HG03565 (cell line): ENCODE data around the gene IRGQ.
"Not testable (repeated sequence)": the region's sequence is repeated elsewhere in the genome, so short reads cannot be mapped to it uniquely, and the experiment has no call there.

ENCODE experiments used
- ATAC-seq: cut with Tn5 transposase; IDR thresholded peaks from one replicate; pipeline ENCODE4 v1.9.1; 2021; ENCODE audit warnings: mild to moderate bottlenecking, moderate library complexity; ENCODE audit not compliant: unreplicated experiment

Gene IRGQ

DNA sequence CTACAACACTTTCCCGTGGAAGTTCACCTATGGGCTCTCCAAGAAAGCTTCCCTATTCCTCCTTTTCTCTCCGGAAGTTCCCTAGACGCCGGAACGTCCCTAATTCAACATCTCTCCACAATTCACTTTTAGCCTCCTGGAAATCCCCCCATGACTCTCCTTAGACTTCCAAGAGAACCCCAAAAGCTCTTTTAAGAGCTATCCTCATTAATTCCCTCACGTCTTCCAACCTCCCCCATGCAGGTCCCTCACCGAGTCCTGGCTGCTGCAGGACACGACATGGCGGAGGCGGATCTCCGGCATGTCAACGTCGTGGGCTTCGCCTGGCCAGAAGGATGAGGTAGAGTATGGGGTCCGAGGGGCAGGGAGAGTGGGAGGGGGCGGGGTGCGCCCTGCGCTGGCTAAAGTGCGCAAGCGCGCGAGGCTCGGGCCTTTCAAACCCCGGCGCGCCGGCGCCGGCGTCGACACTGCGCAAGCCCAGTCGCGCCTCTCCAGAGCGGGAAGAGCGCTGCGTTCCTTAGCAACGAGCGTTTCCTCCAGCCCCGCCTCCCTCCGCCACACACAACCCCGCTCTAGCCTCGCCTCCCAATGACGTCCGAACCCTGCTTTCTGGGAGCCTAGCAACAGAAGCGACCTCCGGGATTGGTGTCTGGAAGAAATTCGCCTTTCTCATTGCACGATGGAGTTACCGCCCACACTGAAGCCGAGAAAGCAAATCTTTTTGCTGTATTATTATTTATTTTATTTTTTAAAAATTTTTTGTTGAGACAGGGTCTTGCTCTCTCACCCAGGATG is 20.6 kb downstream of the IRGQ start, which contains the start of the genes PINLYP and XRCC1:
TSS of gene PINLYP (plus strand) at position 646 of the 795 bp plus-strand sequence. CDS start 1,391 bp downstream, outside the sequence.
TSS of gene XRCC1 (minus strand) at position 372 of the 795 bp plus-strand sequence. CDS start at position 303, 69 bp downstream.
- ATAC-seq = peak; percentile 95

DNA sequence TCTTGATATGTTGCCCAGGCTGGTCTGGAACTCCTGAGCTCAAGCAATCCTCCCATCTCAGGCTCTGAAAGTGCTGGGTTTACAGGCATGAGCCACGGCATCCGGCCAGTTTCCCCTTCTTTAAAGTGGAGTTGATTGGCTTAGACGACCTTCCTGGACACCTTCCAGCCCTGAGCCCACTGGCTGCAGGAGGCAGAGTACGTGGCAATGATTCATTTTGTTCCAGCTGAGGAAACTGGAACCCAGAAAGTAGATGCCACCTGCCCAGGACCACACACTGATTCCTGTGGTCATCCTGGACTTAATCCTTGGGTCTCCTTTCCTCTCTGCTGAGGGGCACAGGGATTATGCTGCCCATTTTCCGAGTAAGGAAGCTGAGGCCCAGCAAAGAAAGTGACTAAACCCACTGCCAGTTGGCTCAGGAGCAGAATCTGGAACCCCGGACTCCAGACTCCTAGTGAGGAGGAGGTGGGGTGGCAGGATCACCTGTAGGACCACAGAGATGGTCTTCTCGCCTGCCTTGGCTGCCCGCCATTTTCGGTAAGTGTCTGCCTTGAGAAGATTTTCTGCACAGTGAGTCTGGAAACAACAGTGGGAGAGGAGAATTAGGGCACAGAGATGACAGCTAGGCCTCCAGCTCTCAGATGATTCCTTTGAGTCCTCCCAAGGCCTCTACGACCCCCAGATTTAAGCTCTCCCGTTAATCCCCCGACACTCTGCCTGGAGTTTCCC is 21.3 kb downstream of the IRGQ start:
- ATAC-seq = no peak

DNA sequence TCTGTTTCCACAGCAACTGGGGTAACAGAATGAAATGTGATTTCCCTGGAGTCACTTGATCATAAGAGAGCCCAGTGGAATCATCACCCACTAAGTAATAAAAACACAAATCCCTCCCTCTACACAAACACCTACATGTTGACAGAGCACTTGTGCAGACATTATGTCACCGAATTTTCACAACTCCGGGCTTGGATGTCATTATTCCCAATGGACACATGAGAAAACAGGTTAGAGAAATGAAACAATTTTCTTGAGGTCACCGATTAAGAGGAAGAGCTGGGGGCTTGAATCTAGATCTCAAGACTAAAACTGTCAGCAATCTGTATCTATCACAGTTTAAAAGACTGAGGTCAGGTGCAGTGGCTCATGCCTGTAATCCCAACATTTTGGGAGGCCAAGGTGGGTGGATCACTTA is 23.8 kb downstream of the IRGQ start:
- no peak for ATAC-seq

DNA sequence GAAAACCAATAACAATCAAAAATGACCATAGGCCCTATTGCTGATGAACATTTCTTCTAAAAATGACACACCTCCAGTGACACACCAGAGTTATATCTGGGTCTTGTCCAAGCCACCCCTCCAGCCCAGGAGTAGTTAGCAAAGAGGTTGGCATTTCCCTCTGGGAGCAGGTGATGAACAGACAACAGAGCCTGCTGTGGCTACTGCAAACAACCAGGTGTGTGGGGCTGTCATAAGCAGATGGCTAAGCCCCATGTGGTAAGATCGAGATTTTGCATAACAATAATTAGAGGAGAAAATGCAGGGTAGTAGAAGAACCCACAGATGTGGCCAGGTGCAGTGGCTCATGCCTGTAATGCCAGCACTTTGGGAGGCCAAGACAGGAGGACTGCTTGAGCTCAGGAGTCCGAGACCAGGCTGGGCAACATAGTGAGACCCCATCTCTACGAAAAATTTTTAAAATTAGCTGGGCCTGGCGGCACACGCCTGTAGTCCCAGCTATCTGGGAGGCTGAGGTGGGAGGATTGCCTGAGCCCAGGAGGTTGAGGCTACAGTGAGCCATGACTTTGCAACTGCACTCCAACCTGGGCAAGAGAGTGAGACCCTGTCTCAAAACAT is 25.7 kb downstream of the IRGQ start:
- no peak for ATAC-seq

DNA sequence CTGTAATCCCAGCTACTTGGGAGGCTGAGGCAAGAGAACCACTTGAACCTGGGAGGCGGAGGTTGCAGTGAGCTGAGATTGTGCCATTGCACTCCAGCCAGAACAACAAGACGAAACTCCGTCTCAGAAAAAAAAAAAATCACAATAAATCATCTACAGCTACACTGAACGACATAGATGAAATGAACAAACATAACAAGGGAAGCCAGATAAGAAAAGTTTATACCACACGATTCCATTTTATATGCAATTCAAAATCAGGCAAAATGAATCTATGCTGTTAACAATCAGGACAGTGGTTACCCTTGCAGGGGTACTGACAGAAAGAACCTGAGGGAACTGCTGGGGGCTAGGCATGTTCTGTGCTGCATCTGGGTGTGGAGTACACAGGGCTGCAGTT is 26.3 kb downstream of the IRGQ start:
- no peak for ATAC-seq

DNA sequence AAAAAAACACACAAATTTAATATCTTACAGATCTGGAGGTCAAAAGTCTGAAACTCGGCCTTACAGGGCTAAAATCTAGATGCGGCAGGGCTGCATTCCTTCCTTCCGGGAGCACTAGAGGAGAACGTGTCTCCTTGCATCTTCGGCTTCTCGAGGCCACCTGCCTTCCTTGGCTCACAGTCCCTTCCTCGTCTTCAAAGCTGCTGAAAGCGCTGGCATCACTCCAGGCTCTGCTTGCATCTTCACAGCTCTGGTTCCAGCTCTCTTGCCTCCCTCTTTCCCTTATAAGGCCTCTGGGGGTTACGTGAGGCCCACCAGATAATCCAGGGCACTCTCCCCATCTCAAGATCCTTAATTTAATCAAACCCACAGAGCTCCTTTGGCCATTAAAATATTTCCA is 31.1 kb downstream of the IRGQ start:
- no peak for ATAC-seq

DNA sequence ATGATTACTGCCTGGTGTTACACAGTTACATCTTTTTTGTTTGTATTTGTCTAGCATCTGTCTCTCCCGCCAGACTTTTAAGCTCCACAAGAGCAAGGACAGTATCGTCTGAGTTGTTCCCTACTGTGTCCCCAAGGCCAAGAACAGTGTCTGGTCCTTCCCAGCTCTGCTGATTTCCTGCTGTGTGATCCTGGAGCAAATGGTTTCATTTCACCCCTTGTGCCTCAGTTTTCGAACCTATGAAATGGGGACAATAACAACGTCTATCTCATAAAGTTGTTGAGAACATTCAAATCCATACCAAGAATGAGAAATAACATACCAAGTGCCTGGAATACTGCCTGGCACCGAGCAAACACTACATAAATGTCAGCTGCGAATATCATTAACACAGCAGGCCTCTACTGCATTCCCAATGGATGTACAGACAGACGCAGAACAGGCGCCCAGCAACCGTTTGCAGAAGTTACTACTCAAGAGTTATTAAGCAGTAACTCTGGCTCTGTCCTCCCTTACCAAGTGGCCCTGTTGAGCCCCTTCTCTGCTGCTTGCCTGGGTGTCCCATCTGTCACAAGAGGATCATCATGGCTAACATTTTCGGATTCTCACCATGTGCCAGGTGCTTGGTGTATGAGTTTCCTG is 32.0 kb downstream of the IRGQ start:
- no peak for ATAC-seq

DNA sequence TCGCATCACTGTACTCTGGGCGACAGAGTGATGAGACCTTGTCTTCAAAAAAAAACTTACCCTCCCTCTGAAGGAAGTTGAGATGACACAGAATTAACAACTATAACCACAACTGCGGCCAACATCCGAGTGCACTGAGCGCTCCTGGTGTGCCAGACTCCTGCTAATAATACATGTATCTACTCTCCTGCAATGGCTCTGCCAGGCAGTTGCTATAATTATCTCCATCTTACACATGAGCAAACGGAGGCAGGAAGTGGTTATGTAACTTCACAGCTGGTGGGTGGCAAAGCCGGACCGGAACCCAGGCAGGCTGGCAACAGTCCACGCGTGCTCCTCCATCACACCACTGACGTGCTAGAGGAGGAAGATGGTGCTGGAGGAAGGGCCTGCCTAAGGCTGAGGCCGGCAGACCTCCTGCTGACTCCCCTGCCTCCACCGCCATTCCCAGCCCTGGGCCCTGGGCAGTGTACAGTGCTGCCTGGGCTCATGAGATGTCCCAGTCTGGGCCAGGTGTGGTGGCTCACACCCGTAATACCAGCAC is 33.2 kb downstream of the IRGQ start:
- ATAC-seq = peak; percentile 65

DNA sequence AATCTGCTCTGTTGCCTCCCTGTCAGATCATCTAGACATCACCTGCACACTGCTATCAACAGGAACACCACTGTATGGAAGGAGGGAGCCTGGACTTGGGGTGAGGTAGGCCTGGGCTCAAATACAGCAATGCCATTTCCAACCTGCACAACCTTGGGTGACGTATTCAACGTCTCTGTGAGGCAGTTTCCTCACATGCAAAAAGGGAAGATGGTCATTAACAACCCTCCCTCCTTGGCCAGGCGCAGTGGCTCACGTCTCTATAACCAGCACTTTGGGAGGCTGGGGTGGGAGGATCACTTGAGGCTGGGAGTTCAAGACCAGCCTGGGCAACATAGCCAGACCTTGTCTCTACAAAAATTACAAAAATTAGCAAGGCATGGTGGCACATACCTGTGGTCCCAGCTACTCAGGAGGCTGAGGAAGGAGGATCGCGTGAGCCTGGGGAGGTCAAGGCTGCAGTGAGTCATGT is 33.7 kb downstream of the IRGQ start:
- ATAC-seq = no peak

DNA sequence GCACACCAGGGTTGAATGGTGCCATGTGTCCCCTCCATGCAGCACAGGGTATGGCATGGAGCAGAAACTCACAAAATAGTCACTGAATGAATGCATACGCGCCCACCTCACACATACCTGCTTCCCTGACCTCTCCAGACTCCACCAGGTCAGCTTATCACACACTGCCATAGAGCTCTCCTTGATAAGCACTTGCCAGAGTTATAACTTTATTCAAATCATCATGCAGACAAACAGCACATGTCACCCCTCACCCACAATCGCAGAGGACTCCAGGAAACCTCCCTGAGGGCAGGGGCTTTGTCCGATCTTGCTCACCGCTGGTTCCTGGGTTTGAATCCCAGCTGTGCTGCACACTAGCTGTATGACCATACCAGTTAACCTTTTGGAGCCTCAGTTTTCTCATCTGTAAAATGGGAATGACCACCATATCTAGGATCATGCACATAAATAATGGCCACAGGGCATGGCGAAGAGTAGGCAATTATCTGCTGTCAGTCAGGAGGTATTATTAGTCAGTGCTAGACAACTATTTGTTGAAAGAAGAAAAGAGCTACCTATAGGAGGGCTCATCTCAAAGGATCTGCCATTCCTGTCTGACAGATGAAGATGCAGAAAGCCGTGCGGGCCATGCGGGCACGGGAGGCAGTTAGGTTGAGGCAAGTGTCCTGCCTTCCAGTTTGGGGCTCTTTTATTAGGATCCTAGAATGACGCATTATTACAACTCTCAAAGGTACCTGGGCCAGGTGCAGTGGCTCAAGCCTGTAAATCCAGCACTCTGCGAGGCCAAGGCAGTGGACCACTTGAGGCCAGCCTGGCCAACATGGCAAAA is 34.6 kb downstream of the IRGQ start:
- ATAC-seq = no peak

DNA sequence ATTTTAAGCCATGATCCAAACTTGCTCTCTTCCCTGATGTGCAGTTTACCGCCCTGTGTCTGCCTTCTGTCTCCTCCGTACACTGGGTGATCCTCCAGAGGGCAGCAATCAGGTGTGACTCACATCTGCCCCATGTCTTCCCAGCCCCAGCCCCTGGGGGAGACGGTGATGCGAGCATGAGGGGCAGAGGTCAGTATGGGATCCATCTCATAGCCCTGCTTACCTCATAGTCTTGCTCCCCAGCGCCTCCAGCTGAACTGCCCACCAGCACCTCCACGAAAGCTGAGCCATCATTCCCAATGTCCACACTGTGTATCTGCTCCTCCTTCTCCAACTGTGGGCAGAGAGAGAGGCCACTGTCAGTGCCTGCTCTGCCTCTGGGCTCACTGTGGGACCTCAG is 35.2 kb downstream of the IRGQ start:
- no peak for ATAC-seq

DNA sequence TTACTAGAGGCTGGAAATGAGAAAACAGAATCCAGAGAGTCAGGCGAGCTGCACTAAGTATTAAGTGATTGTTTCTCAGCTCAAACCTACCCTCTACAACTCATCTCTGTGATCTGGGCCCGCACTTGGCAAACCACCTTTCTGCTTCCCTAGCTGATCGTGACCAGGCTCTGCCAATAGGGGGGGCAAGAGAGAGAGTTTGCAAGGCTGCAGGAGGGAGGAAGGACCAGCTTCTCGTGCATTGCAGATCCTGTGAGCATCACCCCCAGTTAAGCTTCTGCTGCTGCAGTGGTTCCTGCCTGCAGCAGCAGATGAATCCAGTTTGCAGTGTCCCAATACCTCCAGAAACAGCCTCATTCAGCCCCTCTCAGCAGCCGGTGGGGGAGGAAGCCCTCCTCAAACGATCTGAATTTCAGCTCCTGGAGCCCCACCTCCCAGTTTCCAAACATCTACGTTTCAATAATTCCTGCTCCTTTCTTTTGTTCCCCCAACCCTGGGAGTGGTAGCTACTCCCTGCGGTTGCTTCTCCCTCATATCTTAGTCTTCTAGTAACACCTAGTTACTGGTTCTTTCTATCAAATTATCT is 40.7 kb downstream of the IRGQ start:
- no peak for ATAC-seq

DNA sequence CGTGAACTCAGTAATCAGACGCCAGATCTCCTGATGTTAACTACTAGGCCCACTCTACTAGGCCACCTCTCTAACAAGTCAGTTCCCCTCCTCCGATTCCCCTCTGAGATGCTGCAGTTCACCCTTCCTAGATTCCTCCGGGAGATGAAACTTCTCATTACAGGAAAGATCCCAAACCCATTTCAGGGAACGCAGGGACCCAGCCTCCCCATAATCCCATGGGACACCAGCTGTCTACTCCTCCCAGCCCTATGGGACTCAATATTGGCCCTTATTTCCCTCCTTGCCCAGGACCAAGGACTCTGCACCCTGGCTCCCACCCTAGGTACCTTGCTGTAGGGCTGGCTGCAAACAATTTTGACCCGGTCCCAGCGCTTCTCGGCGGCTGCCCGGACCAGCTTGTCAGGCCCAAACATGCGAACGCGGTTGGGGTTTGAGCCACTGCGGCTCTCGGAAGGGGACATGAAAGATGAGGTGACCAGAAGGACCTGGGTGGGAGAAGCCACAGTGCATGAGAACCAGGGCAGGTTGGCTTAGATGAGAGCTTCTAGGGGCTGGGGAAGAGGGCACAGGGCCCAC is 41.5 kb downstream of the IRGQ start:
- no peak for ATAC-seq

DNA sequence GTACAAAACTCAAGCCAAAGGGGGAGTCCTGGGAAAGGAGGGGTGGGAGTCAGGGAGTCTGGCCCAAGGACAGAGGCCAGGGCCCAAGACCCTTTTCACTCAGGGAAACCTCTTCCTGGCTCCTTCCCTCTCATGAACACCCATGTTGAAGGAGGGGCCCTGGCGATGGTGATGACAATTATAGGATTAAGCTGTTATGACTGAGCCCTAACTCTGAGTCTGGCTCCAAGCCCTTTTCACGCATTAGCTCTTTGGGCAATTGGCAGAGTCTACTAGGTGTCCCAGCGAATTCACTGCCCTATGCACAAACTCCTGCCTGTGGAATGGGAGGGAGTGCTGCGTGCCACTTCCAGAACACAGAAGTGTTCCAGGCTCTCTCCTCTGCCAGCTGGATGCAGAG is 42.3 kb downstream of the IRGQ start:
- no peak for ATAC-seq

DNA sequence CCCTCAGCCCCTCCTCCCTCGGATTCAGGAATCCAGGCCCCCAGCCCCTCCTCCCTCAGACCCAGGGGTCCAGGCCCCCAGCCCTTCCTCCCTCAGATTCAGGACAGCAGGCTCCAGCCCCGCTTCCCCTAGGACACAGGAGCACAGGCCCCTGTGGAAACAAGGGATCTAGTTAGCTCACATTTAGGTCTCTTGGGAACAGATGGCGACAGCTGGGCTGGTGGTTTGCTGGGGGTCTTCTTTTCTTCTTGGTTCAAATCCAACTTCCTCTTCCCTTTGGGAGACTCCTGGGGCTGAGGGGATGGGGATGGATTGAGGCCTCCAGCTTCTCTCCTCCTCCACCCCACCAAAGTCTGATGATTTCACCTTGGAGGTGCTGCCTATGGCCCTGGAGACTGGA is 43.3 kb downstream of the IRGQ start:
- ATAC-seq = no peak

DNA sequence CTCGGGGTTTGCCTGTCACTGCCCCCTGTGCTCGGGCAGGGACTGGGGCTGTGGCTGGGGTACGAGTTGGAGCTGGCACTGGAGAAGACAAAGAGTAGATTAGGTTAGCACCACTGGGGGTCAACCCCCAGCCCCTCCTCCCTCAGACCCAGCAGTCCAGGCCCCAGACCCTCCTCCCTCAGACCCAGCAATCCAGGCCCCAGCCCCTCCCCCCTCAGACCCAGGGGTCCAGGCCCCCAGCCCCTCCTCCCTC is 43.8 kb downstream of the IRGQ start:
- ATAC-seq = no peak

DNA sequence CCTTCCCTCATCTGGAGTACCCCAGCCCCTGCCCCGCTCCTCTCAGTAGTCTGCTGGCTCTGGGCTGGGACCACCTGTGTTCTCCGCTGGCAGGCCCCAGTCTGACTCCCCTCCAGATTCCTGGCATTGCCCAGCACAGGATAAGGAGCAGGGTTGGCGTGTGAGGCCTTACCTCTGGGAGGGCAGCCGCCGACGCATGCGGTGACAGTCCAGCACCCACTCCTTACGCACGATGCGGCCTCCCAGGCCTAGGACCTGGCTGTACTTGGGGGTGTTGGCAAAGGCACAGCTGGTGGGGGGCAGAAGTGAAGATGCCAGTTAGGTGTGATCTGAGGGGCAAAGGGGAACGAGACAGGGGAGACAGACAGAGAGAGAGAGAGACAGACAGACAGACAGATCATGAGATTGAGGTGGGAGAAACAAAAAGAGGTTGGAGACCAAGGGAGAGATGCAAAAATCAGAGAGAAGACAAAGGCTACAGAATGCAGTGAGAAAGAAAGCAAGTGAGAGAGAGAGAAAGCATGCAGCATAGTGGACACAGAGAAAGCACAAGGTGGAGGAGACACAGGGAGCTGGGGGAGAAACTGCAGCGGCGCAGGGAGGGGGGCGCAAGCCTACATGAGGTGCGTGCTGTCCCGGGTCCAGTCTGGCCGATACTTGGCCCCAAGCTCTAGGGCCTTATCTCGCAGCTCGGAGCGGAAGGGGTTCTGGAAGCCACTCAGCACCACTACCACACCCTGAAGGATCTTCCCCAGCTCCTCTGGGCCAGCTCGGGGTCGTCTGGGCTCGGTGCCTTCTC is 44.3 kb downstream of the IRGQ start:
- ATAC-seq = no peak

DNA sequence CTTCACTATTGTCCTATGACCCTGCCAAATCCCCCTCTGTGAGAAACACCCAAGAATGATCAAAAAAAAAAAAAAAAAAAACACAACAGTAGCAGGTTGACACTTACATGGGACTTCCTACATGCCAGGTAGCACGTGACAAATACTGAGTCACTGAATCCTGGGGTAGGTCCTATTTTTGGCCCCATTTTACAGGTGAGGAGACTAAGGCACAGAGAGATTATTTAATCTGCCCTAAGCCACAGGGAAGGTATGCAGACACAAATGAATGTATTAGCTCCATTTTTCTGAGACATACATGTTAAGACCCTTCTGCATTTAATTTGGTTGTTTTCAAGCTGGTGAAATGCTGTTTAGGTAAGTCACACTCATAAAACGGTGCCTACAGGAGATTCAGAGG is 47.2 kb downstream of the IRGQ start:
- no peak for ATAC-seq

DNA sequence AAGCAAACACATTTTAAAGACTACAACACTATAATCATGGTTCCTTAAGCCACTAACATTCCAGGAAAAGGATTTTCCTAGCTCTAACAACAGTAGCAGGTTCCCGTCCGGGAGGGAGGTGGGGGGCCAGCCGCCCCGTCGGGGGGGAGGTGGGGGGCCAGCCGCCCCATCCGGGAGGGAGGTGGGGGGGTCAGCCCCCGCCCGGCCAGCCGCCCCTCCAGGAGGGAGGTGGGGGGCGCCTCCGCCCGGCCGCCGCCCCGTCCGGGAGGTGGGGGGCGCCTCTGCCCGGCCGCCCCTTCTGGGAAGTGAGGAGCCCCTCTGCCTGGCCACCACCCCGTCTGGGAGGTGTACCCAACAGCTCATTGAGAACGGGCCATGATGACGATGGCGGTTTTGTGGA is 48.0 kb downstream of the IRGQ start:
- ATAC-seq = not testable (repeated sequence)
